ENCODE data around the gene CCDC122.

Gene CCDC122

DNA sequence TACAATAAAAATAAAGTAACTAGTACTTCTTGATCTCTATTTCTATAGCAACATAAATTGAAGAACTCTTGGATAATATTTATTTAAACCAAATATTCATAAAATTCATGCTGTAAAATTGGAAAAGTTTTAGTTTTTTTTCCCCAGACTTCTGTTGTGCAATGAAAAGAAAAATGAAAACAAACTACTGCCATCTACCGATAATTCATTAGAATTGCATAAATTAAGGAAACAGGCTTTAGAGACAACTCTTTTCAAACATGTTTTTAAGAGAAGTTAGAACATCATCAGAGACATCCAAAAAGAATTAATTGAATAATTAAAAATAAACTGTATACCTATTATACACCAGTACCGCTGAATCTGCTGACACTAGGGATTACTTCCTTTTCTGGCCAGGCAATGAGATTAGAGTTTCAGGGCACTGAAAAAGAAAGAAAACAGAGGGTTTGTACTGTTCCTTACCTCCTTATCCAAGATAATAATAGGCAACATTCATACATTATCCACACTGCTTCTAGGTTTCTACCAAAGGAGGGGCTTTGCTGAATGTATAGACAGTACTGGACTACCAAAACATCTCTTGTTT is 4.9 kb downstream of the CCDC122 start:
- Histone ChIP-seq H3K4me3 (replicated peaks; ENCODE audit: insufficient read depth, low read length) (no peak overlapping the region), H3K27me3 (ENCODE audit: insufficient read depth, poor library complexity, severe bottlenecking) (no peaks in the 10 kb centered on the region), H3K27ac (replicated peaks) (no peak overlapping the region)
- DNase-seq (ENCODE audit: low read depth in 1 of 2, low spot score in 1 of 2) = no peak
- TF ChIP-seq CTCF (IDR thresholded peaks at IDR 0.05; ENCODE audit: insufficient read depth, low read length) (no peak), POLR2AphosphoS5 (IDR thresholded peaks at IDR 0.05; ENCODE audit: low read depth) (no peak), GABPA (IDR thresholded peaks at IDR 0.05; ENCODE audit: low read depth) (no peak), REST (IDR thresholded peaks at IDR 0.05; ENCODE audit: insufficient replicate concordance, low read depth) (no peak), SPI1 (IDR thresholded peaks at IDR 0.05; ENCODE audit: borderline replicate concordance, low read depth) (no peak)

DNA sequence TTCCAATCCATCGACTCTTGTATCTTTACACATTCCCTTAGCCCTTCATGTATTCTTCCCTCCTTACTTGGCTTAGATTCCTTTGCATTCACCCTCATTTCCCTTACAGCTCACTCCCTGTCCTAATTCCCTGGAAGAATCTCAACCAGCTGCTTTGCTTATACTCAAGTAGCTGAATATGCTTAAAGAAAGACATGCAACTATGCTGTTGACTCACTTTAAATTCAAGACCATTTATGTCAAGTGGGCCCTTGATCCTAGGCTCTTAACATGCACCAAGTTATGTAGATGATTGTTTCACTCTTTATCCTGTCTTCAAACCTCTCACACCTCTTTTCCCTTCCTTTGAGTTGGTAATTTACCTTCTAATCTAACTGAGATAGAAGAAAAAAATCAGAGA is 7.4 kb downstream of the CCDC122 start:
- Histone ChIP-seq H3K27ac (replicated peaks) (no peak overlapping the region), H3K27me3 (ENCODE audit: insufficient read depth, poor library complexity, severe bottlenecking) (no peaks in the 10 kb centered on the region), H3K4me3 (replicated peaks; ENCODE audit: insufficient read depth, low read length) (no peak overlapping the region)
- DNase-seq (ENCODE audit: low read depth in 1 of 2, low spot score in 1 of 2) = no peak
- TF ChIP-seq POLR2AphosphoS5 (IDR thresholded peaks at IDR 0.05; ENCODE audit: low read depth) = no peak
- TF ChIP-seq SPI1 (IDR thresholded peaks at IDR 0.05; ENCODE audit: borderline replicate concordance, low read depth) = no peak
- no peak for TF ChIP-seq REST (IDR thresholded peaks at IDR 0.05; ENCODE audit: insufficient replicate concordance, low read depth)
- TF ChIP-seq GABPA (IDR thresholded peaks at IDR 0.05; ENCODE audit: low read depth) = no peak
- TF ChIP-seq CTCF (IDR thresholded peaks at IDR 0.05; ENCODE audit: insufficient read depth, low read length) = no peak

GRCh38 chr13:43865892-43866291 is 13.6 kb downstream of the CCDC122 start:
- Histone ChIP-seq H3K27ac (replicated peaks) (no peak overlapping the region), H3K27me3 (ENCODE audit: insufficient read depth, poor library complexity, severe bottlenecking) (no peaks in the 10 kb centered on the region), H3K4me3 (replicated peaks; ENCODE audit: insufficient read depth, low read length) (no peak overlapping the region)
- TF ChIP-seq REST (IDR thresholded peaks at IDR 0.05; ENCODE audit: insufficient replicate concordance, low read depth) = no peak
- no peak for TF ChIP-seq CTCF (IDR thresholded peaks at IDR 0.05; ENCODE audit: insufficient read depth, low read length)
- no peak for TF ChIP-seq SPI1 (IDR thresholded peaks at IDR 0.05; ENCODE audit: borderline replicate concordance, low read depth)
- no peak for TF ChIP-seq POLR2AphosphoS5 (IDR thresholded peaks at IDR 0.05; ENCODE audit: low read depth)
- TF ChIP-seq GABPA (IDR thresholded peaks at IDR 0.05; ENCODE audit: low read depth) = no peak
- no peak for DNase-seq (ENCODE audit: low read depth in 1 of 2, low spot score in 1 of 2)

Measured in HL-60 (cell line).